Measurements from ENCODE around the gene EPGN.

The EPGN gene

GRCh38 chr4:74308215-74308614 lies at the start of gene EPGN:
Gene EPGN, plus strand, starts transcription at chr4:74308470. Its CDS starts 64 bp downstream, at chr4:74308534.
- no peak for DNase-seq

- no peak for DNase-seq
Measured at GRCh38 chr4:74258963-74259362, 49.3 kb upstream of the EPGN start.

GRCh38 chr4:74260036-74260435 lies 48.2 kb upstream of the EPGN start:
- DNase-seq, result no peak

- DNase-seq, result no peak
Measured at GRCh38 chr4:74262522-74262921, 45.7 kb upstream of the EPGN start.

GRCh38 chr4:74263551-74263950 lies 44.7 kb upstream of the EPGN start:
- no peak for DNase-seq

- DNase-seq, result no peak
Measured at GRCh38 chr4:74266081-74266480, 42.2 kb upstream of the EPGN start.

- peak; percentile 7 for DNase-seq
Measured at GRCh38 chr4:74267998-74268606, 40.2 kb upstream of the EPGN start.

GRCh38 chr4:74268643-74269042 lies 39.6 kb upstream of the EPGN start:
- no peak for DNase-seq

- DNase-seq, result no peak
Measured at GRCh38 chr4:74278490-74278889, 29.8 kb upstream of the EPGN start.

- no peak for DNase-seq
Measured at GRCh38 chr4:74279716-74280115, 28.6 kb upstream of the EPGN start.

- DNase-seq, result no peak
Measured at GRCh38 chr4:74282926-74283325, 25.3 kb upstream of the EPGN start.

GRCh38 chr4:74283614-74284013 lies 24.7 kb upstream of the EPGN start:
- no peak for DNase-seq

- no peak for DNase-seq
Measured at GRCh38 chr4:74284053-74284452, 24.2 kb upstream of the EPGN start.

- no peak for DNase-seq
Measured at GRCh38 chr4:74287164-74287563, 21.1 kb upstream of the EPGN start.

GRCh38 chr4:74287791-74288190 lies 20.5 kb upstream of the EPGN start:
- DNase-seq, result no peak

- DNase-seq, result no peak
Measured at GRCh38 chr4:74291471-74291870, 16.8 kb upstream of the EPGN start.

- no peak for DNase-seq
Measured at GRCh38 chr4:74292111-74292870, 16.0 kb upstream of the EPGN start.

- peak; percentile 93 for DNase-seq
Measured at GRCh38 chr4:74293558-74293957, 14.7 kb upstream of the EPGN start.

- DNase-seq, result no peak
Measured at GRCh38 chr4:74294681-74295080, 13.6 kb upstream of the EPGN start.

- DNase-seq, result no peak
Measured at GRCh38 chr4:74297539-74297938, 10.7 kb upstream of the EPGN start.

GRCh38 chr4:74304095-74304625 lies 4.1 kb upstream of the EPGN start:
- DNase-seq, result no peak

GRCh38 chr4:74305000-74305399 lies 3.3 kb upstream of the EPGN start:
- no peak for DNase-seq

- no peak for DNase-seq
Measured at GRCh38 chr4:74307170-74307569, 1.1 kb upstream of the EPGN start.

- no peak for DNase-seq
Measured at GRCh38 chr4:74309223-74309622, 953 bp downstream of the EPGN start.

Measured in DMS79 (cell line).